K562 (cell line): Measurements from ENCODE around the gene CYB5B. TPM values are rescaled to one million over a fixed set of nuclear protein-coding genes. Genes with fewer than 3 reads are reported as not detected.
A peak's percentile ranks its signal among the peaks of the same experiment; 100 is the strongest.

ENCODE experiments used
- ATF3 ChIP-seq, 2 experiments: fragments of 450-650 bp in 1 of 2; sonication (generic) in 1 of 2; formaldehyde crosslinking in 1 of 2; IDR thresholded peaks in 1 of 2; conservative IDR thresholded peaks in 1 of 2; 2 replicates each; pipeline versions ENCODE4 v1.6.1 to v1.8.1; 2016 to 2023; ENCODE audit warnings: mild to moderate bottlenecking in 2 of 2, moderate library complexity in 2 of 2, inconsistent platforms in 1 of 2, missing genetic modification reagents in 1 of 2
- CBFA2T2 ChIP-seq: fragments of 450-650 bp; conservative IDR thresholded peaks from 2 replicates; pipeline ENCODE4 v1.6.1; 2017; ENCODE audit warnings: mild to moderate bottlenecking
- CREB3 ChIP-seq: fragments of 450-650 bp; conservative IDR thresholded peaks from 2 replicates; pipeline ENCODE4 v1.6.1; 2016; ENCODE audit warnings: missing genetic modification characterization, low read depth, mild to moderate bottlenecking, missing compliant biosample characterization, moderate library complexity
- DPF2 ChIP-seq: fragments of 450-650 bp; IDR thresholded peaks from 2 replicates; pipeline ENCODE4 v1.6.1; 2016
- FOXK1 ChIP-seq: sonication (generic); formaldehyde crosslinking; IDR thresholded peaks from 2 replicates; pipeline ENCODE4 v1.8.0; 2022; ENCODE audit warnings: missing genetic modification reagents, mild to moderate bottlenecking, borderline replicate concordance
- HDAC2 ChIP-seq: fragments of 450-650 bp; IDR thresholded peaks from 2 replicates; pipeline ENCODE4 v1.6.1; 2016; ENCODE audit warnings: mild to moderate bottlenecking
- MCM5 ChIP-seq: fragments of 450-650 bp; IDR thresholded peaks from 2 replicates; pipeline ENCODE4 v1.6.1; 2016; ENCODE audit warnings: low read depth
- MEF2D ChIP-seq: conservative IDR thresholded peaks from 2 replicates; pipeline ENCODE4 v1.6.1; 2016; ENCODE audit warnings: low read depth, missing genetic modification characterization, missing compliant biosample characterization
- NCOA1 ChIP-seq: fragments of 450-650 bp; IDR thresholded peaks from 2 replicates; pipeline ENCODE4 v1.6.1; 2016; ENCODE audit warnings: low read depth
- NRF1 ChIP-seq, 2 experiments: fragments of 450-650 bp; IDR thresholded peaks in 1 of 2; conservative IDR thresholded peaks in 1 of 2; 2 replicates each; pipeline ENCODE4 v1.6.1; 2014; ENCODE audit warnings: mild to moderate bottlenecking in 2 of 2
- SPI1 ChIP-seq: IDR thresholded peaks from 2 replicates; pipeline ENCODE4 v1.6.1; 2011; ENCODE audit warnings: low read depth, low read length, control low read depth, borderline replicate concordance
- TSC22D4 ChIP-seq: fragments of 450-650 bp; IDR thresholded peaks from 2 replicates; pipeline ENCODE4 v1.6.1; 2016; ENCODE audit warnings: missing genetic modification characterization, missing biosample characterization, control low read depth
- YY1 ChIP-seq, 3 experiments: IDR thresholded peaks; 2 replicates each; pipeline ENCODE4 v1.6.1; 2011; ENCODE audit warnings: low read length in 2 of 3, mild to moderate bottlenecking in 2 of 3, moderate library complexity in 2 of 3, borderline replicate concordance in 1 of 3, control low read depth in 1 of 3, low read depth in 1 of 3; ENCODE audit not compliant: insufficient read depth in 3 of 3, insufficient replicate concordance in 2 of 3, control insufficient read depth in 1 of 3, insufficient read length in 1 of 3; ENCODE audit errors: extremely low read depth in 1 of 3
- ZBTB33 ChIP-seq: sonication (generic); formaldehyde crosslinking; IDR thresholded peaks from 2 replicates; pipeline ENCODE4 v1.8.1; 2023; ENCODE audit warnings: mild to moderate bottlenecking, missing genetic modification reagents
- ZMIZ1 ChIP-seq, 2 experiments: fragments of 150-350 bp in 1 of 2; IDR thresholded peaks; 2 replicates each; pipeline ENCODE4 v1.6.1; 2012 to 2016; ENCODE audit warnings: low read depth in 2 of 2, low read length in 2 of 2, mild to moderate bottlenecking in 1 of 2, moderate library complexity in 1 of 2
- ZNF395 ChIP-seq: fragments of 200-800 bp; sonication (Bioruptor generic); IDR thresholded peaks from 2 replicates; pipeline ENCODE4 v1.6.1; 2017; ENCODE audit warnings: missing genetic modification characterization, missing compliant biosample characterization
- polyA plus RNA-seq, 8 experiments: library from polyadenylated mRNA; depleted of rRNA in 4 of 8; stranded (reverse) in 5 of 8; unstranded in 3 of 8; fragments of >200 nt; fragmentation: Nextera tagmentation in 2 of 8; fragmentation: Illumina TruSeq in 1 of 8; extraction: Ambion mirVana in 2 of 8; extraction: Trizol in 1 of 8; gene quantifications; 2 replicates each; pipeline versions ENCODE4 v1.2.1 to v1.2.3, GENCODE V29; 2011 to 2014; ENCODE audit warnings: inconsistent platforms in 1 of 8, missing spikeins in 1 of 8
- total RNA-seq, 7 experiments: library from RNA; depleted of rRNA in 6 of 7; stranded (reverse); fragments of >200 nt in 6 of 7; fragmentation: Illumina TruSeq in 2 of 7; extraction: Trizol in 2 of 7; gene quantifications; 2 replicates each; pipeline versions ENCODE4 v1.2.1 to v1.2.3, GENCODE V29; 2011 to 2021; ENCODE audit warnings: low replicate concordance in 1 of 7

CYB5B gene
- total and polyA plus RNA-seq, 9 of the 15 experiments (the other 6 are each of a cell fraction or from before 2014, with no cell fraction given), result 29.9 to 274 (median 136) TPM

GRCh38 chr16:69443927-69444631 lies 19.7 kb downstream of the CYB5B start (continued):
- TF ChIP-seq ATF3 (IDR thresholded peaks at IDR 0.05), result peak; percentile 28; the same call in 1 of the 2 replicates
- no peak for TF ChIP-seq ATF3 (CRISPR knock-in tag; conservative IDR thresholded peaks at IDR 0.05)
- TF ChIP-seq MEF2D (tag), result no peak
- 0 out of 2 replicates have a peak, but pooled peaks have one; percentile 46 for TF ChIP-seq NCOA1
- TF ChIP-seq ZNF395 (CRISPR knock-in tag), result 0 out of 2 replicates have a peak, but pooled peaks have one; percentile 28
- no peak for TF ChIP-seq ZBTB33
- no peak for TF ChIP-seq MCM5
- no peak for TF ChIP-seq TSC22D4 (tag)
- 0 out of 2 replicates have a peak, but pooled peaks have one; percentile 54 for TF ChIP-seq FOXK1
- TF ChIP-seq HDAC2, result peak; percentile 67
- TF ChIP-seq NRF1 (conservative IDR thresholded peaks at IDR 0.05 in 1 of 2, IDR thresholded peaks at IDR 0.05 in 1 of 2), result 0 out of 4 replicates have a peak, but pooled peaks of 1 of the 2 experiments have one; percentile 7
- 0 out of 2 replicates have a peak, but pooled peaks have one; percentile 26 for TF ChIP-seq SPI1
- TF ChIP-seq YY1 (IDR thresholded peaks at IDR 0.05; ENCODE audit: borderline replicate concordance in 1 of 3, control insufficient read depth in 1 of 3, extremely low read depth in 1 of 3, insufficient read depth in 3 of 3, insufficient read length in 1 of 3, insufficient replicate concordance in 2 of 3, low read depth in 1 of 3, low read length in 2 of 3), result no peak
- TF ChIP-seq CREB3 (tag), result 0 out of 2 replicates have a peak, but pooled peaks have one; percentile 55
- 0 out of 2 replicates have a peak, but pooled peaks have one; percentile 27 for TF ChIP-seq DPF2
- TF ChIP-seq ZMIZ1 (IDR thresholded peaks at IDR 0.05; ENCODE audit: low read depth in 2 of 2, low read length in 2 of 2), result no peak
- TF ChIP-seq CBFA2T2, result no peak
